ENCODE measurements around the gene JAGN1. TPM values are rescaled to one million over a fixed set of nuclear protein-coding genes. Genes with fewer than 3 reads are reported as not detected.

The JAGN1 gene
- total RNA-seq, 1 experiment from 2014 or later: 34.1 TPM

DNA sequence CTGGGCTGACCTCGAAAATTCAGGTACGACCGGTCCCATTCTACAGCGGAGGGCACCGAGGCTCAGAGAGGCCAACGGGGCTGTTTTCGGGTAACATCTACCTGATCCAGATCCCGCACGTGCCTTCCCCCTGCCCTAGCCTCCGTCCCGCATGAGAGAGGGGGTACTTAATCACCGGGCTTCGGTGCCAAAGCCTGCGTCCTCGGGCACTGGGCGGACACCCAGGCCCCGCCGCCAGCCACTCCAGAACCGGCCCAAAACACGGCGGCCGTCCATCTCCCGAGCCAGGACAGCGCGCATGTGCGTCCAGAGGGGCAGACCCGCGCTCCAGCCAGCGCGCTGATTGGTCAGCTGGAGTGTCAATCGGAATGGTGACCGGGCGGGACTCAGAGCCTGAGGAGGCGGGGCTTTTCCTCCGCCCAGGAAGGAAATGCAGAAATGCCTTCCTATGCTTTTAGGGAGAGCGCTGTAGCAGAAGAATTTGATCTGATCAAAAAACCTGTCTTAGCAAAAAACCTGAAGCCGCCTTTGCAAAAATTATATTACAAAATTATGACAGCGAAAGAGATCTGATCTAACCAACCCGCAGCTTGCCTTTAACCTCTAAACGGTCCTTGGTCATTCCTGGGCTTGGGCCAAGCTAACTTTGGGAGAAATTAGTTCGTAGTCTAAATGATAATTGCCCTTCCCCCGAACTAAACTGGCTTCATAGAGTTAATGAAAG is 46.5 kb upstream of the JAGN1 start, which contains the start of gene RPUSD3:
TSS of gene RPUSD3 (minus strand) at position 294 of the 724 bp plus-strand sequence. CDS start at position 276, 18 bp downstream.
- H3K9me2 ChIP-seq (replicated peaks; ENCODE audit: low read length): no peaks in the 10 kb centered on the region
- peak; percentile 99 for DNase-seq
- ChIA-PET POLR2A (ENCODE audit: unreplicated experiment) (interaction anchor here (0.7 kb wide), 1 partner anchor 59 kb away, joined by 3 read pairs; the partner anchor contains the start of gene IL17RE), CTCF (interaction anchor here (1.0 kb wide), 1 partner anchor 70 kb away, joined by 3 read pairs; no protein-coding TSS in a partner anchor)
- peak within 1 kb of the TSS; percentile 90 for H3K4me3 ChIP-seq (ENCODE audit: low read length)
- TSS peak; percentile 90 for BruUV-seq (replicated peaks)
- ATAC-seq: peak; percentile 96
- H3K27me3 ChIP-seq (ENCODE audit: low read length): no peaks in the 10 kb centered on the region
- H4K20me1 ChIP-seq (ENCODE audit: low read length): no peaks in the 10 kb centered on the region
- H3K9me3 ChIP-seq (ENCODE audit: low read length): no peaks in the 10 kb centered on the region
- peak within 1 kb of the TSS; percentile 96 for H3K4me2 ChIP-seq (ENCODE audit: low read length)
- H2AFZ ChIP-seq (ENCODE audit: low read length): peak within 1 kb of the TSS; percentile 87
- H3K4me1 ChIP-seq (ENCODE audit: insufficient read depth, low read length): peaks cover 19% of the 10 kb centered on the region
- intact Hi-C loops (cut with micrococcal nuclease): loop anchor here (1.0 to 10.0 kb wide), 4 partner anchors 53 to 441 kb away; partner anchors contain the start of genes CRELD1 and FANCD2
- H3K79me2 ChIP-seq (ENCODE audit: low read length): peaks cover 14% of the 10 kb centered on the region
- H3K27ac ChIP-seq (ENCODE audit: low read length): peak within 1 kb of the TSS; percentile 62
- TF ChIP-seq EZH2phosphoT487 (IDR thresholded peaks at IDR 0.05; ENCODE audit: borderline replicate concordance, low read length) (no peak), EZH2 (IDR thresholded peaks at IDR 0.05; ENCODE audit: low read length, unreplicated experiment) (no peak)
- TF ChIP-seq, protein P1, sequence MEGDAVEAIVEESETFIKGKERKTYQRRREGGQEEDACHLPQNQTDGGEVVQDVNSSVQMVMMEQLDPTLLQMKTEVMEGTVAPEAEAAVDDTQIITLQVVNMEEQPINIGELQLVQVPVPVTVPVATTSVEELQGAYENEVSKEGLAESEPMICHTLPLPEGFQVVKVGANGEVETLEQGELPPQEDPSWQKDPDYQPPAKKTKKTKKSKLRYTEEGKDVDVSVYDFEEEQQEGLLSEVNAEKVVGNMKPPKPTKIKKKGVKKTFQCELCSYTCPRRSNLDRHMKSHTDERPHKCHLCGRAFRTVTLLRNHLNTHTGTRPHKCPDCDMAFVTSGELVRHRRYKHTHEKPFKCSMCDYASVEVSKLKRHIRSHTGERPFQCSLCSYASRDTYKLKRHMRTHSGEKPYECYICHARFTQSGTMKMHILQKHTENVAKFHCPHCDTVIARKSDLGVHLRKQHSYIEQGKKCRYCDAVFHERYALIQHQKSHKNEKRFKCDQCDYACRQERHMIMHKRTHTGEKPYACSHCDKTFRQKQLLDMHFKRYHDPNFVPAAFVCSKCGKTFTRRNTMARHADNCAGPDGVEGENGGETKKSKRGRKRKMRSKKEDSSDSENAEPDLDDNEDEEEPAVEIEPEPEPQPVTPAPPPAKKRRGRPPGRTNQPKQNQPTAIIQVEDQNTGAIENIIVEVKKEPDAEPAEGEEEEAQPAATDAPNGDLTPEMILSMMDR (conservative IDR thresholded peaks at IDR 0.05; ENCODE audit: low read depth, low read length): no peak
- no peaks in the 10 kb centered on the region for H3F3A ChIP-seq (ENCODE audit: low read length, unreplicated experiment)
- peaks cover 6% of the 10 kb centered on the region for H3K36me3 ChIP-seq (ENCODE audit: low read depth, low read length)
- H3K9ac ChIP-seq (ENCODE audit: low read length): peak within 1 kb of the TSS; percentile 78

DNA sequence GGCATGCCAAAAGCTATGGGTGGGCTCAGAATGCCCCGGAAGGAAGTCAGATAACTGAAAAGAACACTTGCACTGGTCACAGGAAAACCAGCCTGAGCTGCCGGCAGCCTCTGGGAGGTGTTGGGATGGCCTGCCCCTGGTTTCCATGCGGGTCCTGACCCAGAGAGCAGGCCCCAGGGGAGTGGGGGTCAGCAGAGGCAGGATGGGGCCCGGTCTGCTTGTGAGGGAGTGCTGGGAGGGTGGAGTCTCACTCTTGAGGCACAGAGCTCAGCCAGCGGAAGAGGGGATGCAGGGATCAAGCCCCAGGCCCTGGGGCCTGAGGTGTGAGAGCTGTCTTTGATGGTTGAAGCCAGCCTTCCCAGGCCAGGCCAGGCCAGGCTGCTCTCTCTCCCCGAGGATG is 44.2 kb upstream of the JAGN1 start:
- ATAC-seq (no peak), DNase-seq (no peak)
- Histone ChIP-seq H3K27ac (ENCODE audit: low read length) (no peak overlapping the region), H2AFZ (ENCODE audit: low read length) (no peak overlapping the region), H3K79me2 (ENCODE audit: low read length) (peaks cover 14% of the 10 kb centered on the region), H3K9me2 (replicated peaks; ENCODE audit: low read length) (no peaks in the 10 kb centered on the region), H3K4me1 (ENCODE audit: insufficient read depth, low read length) (peaks cover 19% of the 10 kb centered on the region), H3K36me3 (ENCODE audit: low read depth, low read length) (peaks cover 1% of the 10 kb centered on the region), H4K20me1 (ENCODE audit: low read length) (no peaks in the 10 kb centered on the region), H3K9me3 (ENCODE audit: low read length) (no peaks in the 10 kb centered on the region), H3F3A (ENCODE audit: low read length, unreplicated experiment) (no peaks in the 10 kb centered on the region), H3K9ac (ENCODE audit: low read length) (no peak overlapping the region), H3K27me3 (ENCODE audit: low read length) (no peaks in the 10 kb centered on the region), H3K4me3 (ENCODE audit: low read length) (no peak overlapping the region), H3K4me2 (ENCODE audit: low read length) (no peak overlapping the region)
- POLR2A ChIA-PET (ENCODE audit: unreplicated experiment): no interaction called here
- intact Hi-C loops (cut with micrococcal nuclease): loop anchor here (10.0 kb wide), 2 partner anchors 179 to 439 kb away; partner anchors contain the start of gene FANCD2
- no TSS peak for BruUV-seq (replicated peaks)
- TF ChIP-seq, protein P1 (conservative IDR thresholded peaks at IDR 0.05; ENCODE audit: low read depth, low read length): no peak
- TF ChIP-seq EZH2 (IDR thresholded peaks at IDR 0.05; ENCODE audit: low read length, unreplicated experiment) (no peak), EZH2phosphoT487 (IDR thresholded peaks at IDR 0.05; ENCODE audit: borderline replicate concordance, low read length) (no peak)
- CTCF ChIA-PET: interaction anchor here (0.6 kb wide), 1 partner anchor 11 kb away, joined by 7 read pairs; no protein-coding TSS in a partner anchor

Data from PC-3 (cell line).